H1 (cell line): ENCODE results near the gene ACOT11. TPM values are rescaled to one million over a fixed set of nuclear protein-coding genes. Genes with fewer than 3 reads are reported as not detected.

Experiments used
- CHD1 ChIP-seq: IDR thresholded peaks from 2 replicates; pipeline ENCODE4 v1.6.1; 2012; ENCODE audit warnings: low read depth, low read length, improper control_type of control experiment
- KDM5A ChIP-seq: fragments of 200-600 bp; IDR thresholded peaks from 2 replicates; pipeline ENCODE4 v1.7.1; 2012; ENCODE audit warnings: mild to moderate bottlenecking, low read length, inconsistent platforms, mixed read lengths
- polyA plus RNA-seq, 7 experiments: library from polyadenylated mRNA; depleted of rRNA in 3 of 7; stranded (reverse) in 5 of 7; unstranded in 2 of 7; fragments of >200 nt in 5 of 7; fragments of 200-250 nt in 2 of 7; gene quantifications; 1 replicate in 5 of 7; 2 replicates in 1 of 7; 4 replicates in 1 of 7; pipeline versions ENCODE4 v1.2.1 to v1.2.3, GENCODE V29; 2011 to 2013; ENCODE audit warnings: missing spikeins in 2 of 7, mixed read lengths in 2 of 7
- total RNA-seq: library from RNA; stranded (reverse); fragmentation: NEBNext Ultra II Directional; extraction: Animal tissue kit (Norgen Biotek cat#: 25700); gene quantifications from 2 replicates; pipeline ENCODE4 v1.2.1, GENCODE V29; 2021
- TF ChIP-seq, protein P1 (sequence below): fragments of 300-600 bp; sonication (generic); IDR thresholded peaks from 2 replicates; pipeline ENCODE4 v1.7.1; 2012; ENCODE audit warnings: low read length, moderate library complexity, mild to moderate bottlenecking, inconsistent platforms; ENCODE audit not compliant: insufficient replicate concordance
- TF ChIP-seq, protein P2 (sequence below): IDR thresholded peaks from 2 replicates; pipeline ENCODE4 v1.6.1; 2012; ENCODE audit warnings: inconsistent platforms

The ACOT11 gene
- total and polyA plus RNA-seq, 2 of the 8 experiments (the other 6 are each of a cell fraction or from before 2014, with no cell fraction given): 3.8 to 4.5 TPM

DNA sequence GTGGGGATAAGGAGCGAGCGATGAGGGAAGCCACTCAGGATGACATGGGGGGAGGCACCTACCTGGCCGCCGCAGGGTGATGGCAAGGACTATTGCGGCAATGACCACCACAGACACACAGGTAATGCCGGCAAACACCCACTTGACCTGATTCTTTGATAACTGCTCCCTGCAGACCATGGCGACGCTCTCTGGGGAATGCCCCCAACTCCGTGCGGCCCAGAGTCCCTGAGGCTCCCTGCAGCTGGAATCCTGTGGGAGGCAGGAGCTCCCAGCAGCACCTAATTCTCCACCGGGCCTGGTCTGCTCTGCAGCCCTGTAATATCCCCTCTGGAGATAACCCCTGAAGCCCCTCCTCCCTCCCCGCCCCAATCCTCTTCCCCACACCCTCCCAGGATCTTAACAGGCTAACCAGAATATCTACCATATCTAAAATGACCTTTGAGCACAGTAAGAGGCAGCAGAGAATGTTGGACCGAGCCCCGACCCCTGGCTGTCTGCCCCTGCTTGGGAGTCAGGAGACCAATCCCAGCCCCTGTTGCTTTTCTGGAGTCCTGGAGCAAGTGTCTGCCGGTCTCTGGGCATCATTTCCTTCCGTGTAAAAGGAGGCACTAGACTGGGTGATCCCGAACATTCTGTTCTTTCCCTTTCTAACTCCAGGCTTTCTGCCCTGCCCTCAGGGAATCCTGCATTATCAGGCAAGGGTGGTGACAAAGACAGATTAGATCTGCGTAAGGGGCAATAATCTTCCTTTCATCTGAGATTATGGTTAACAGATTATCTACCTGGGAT is 75.4 kb downstream of the ACOT11 start, which contains the start of gene FAM151A (continued):
- TF ChIP-seq, protein P1, sequence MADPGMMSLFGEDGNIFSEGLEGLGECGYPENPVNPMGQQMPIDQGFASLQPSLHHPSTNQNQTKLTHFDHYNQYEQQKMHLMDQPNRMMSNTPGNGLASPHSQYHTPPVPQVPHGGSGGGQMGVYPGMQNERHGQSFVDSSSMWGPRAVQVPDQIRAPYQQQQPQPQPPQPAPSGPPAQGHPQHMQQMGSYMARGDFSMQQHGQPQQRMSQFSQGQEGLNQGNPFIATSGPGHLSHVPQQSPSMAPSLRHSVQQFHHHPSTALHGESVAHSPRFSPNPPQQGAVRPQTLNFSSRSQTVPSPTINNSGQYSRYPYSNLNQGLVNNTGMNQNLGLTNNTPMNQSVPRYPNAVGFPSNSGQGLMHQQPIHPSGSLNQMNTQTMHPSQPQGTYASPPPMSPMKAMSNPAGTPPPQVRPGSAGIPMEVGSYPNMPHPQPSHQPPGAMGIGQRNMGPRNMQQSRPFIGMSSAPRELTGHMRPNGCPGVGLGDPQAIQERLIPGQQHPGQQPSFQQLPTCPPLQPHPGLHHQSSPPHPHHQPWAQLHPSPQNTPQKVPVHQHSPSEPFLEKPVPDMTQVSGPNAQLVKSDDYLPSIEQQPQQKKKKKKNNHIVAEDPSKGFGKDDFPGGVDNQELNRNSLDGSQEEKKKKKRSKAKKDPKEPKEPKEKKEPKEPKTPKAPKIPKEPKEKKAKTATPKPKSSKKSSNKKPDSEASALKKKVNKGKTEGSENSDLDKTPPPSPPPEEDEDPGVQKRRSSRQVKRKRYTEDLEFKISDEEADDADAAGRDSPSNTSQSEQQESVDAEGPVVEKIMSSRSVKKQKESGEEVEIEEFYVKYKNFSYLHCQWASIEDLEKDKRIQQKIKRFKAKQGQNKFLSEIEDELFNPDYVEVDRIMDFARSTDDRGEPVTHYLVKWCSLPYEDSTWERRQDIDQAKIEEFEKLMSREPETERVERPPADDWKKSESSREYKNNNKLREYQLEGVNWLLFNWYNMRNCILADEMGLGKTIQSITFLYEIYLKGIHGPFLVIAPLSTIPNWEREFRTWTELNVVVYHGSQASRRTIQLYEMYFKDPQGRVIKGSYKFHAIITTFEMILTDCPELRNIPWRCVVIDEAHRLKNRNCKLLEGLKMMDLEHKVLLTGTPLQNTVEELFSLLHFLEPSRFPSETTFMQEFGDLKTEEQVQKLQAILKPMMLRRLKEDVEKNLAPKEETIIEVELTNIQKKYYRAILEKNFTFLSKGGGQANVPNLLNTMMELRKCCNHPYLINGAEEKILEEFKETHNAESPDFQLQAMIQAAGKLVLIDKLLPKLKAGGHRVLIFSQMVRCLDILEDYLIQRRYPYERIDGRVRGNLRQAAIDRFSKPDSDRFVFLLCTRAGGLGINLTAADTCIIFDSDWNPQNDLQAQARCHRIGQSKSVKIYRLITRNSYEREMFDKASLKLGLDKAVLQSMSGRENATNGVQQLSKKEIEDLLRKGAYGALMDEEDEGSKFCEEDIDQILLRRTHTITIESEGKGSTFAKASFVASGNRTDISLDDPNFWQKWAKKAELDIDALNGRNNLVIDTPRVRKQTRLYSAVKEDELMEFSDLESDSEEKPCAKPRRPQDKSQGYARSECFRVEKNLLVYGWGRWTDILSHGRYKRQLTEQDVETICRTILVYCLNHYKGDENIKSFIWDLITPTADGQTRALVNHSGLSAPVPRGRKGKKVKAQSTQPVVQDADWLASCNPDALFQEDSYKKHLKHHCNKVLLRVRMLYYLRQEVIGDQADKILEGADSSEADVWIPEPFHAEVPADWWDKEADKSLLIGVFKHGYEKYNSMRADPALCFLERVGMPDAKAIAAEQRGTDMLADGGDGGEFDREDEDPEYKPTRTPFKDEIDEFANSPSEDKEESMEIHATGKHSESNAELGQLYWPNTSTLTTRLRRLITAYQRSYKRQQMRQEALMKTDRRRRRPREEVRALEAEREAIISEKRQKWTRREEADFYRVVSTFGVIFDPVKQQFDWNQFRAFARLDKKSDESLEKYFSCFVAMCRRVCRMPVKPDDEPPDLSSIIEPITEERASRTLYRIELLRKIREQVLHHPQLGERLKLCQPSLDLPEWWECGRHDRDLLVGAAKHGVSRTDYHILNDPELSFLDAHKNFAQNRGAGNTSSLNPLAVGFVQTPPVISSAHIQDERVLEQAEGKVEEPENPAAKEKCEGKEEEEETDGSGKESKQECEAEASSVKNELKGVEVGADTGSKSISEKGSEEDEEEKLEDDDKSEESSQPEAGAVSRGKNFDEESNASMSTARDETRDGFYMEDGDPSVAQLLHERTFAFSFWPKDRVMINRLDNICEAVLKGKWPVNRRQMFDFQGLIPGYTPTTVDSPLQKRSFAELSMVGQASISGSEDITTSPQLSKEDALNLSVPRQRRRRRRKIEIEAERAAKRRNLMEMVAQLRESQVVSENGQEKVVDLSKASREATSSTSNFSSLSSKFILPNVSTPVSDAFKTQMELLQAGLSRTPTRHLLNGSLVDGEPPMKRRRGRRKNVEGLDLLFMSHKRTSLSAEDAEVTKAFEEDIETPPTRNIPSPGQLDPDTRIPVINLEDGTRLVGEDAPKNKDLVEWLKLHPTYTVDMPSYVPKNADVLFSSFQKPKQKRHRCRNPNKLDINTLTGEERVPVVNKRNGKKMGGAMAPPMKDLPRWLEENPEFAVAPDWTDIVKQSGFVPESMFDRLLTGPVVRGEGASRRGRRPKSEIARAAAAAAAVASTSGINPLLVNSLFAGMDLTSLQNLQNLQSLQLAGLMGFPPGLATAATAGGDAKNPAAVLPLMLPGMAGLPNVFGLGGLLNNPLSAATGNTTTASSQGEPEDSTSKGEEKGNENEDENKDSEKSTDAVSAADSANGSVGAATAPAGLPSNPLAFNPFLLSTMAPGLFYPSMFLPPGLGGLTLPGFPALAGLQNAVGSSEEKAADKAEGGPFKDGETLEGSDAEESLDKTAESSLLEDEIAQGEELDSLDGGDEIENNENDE: no peak
- no peak for TF ChIP-seq KDM5A
- TF ChIP-seq CHD1: no peak
- TF ChIP-seq, protein P2, sequence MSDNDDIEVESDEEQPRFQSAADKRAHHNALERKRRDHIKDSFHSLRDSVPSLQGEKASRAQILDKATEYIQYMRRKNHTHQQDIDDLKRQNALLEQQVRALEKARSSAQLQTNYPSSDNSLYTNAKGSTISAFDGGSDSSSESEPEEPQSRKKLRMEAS: no peak
- TF ChIP-seq, all 59 proteins: peak for 0
